CD4-positive, alpha-beta T cell treated with Interleukin-6 at 100 ng/mL for 8 hours (primary cell): Measurements from ENCODE around the gene FHOD1.
A peak's percentile ranks its signal among the peaks of the same experiment; 100 is the strongest.

Experiments used
- DNase-seq: peaks from one replicate; pipeline ENCODE4 v3.0.0-alpha.2; 2020; ENCODE audit warnings: mixed read lengths, low spot score

The FHOD1 gene

DNA sequence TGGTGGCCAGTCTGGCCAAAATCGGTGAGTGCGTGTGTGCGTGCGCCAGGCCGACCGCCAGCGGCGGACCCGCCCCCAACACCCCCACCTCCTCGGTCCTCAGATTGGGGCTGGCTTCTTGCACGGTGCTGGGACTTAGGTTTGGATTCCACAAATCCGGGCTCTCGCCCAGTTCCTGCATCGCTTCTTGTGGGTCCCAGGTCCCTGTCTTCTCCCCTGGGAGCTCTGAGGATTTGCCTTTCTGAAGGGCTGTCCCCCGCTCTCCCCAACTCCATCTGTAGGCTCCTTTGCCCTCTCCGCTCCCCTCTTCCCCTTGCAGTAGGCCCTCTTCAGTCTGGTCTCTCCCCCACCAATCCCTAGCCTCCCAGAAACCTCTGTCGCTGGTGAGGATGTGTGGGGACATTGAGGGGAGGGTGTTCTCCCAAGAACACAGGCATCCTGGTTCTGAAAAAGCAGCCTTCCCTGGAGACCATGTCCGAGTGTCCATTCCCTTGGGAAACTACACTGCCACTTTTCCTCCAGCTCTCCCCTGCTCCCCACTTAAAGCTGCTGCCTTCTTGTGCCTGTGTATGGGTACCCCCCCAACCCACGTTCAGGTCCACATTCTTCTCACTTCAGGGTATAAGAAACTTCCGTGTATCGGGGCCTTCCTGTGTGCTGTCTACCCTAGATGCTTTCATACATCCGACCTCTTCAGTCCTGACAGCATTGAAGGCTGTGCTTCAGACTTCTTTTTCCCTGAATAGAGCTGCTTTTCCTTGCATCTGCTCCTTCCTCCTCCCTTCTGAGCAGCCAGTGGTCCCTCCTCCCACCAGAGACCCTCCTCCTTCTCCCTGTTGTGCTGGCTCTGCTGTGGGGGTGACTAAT lies 2.1 kb upstream of the FHOD1 start:
- DNase-seq, result no peak

DNA sequence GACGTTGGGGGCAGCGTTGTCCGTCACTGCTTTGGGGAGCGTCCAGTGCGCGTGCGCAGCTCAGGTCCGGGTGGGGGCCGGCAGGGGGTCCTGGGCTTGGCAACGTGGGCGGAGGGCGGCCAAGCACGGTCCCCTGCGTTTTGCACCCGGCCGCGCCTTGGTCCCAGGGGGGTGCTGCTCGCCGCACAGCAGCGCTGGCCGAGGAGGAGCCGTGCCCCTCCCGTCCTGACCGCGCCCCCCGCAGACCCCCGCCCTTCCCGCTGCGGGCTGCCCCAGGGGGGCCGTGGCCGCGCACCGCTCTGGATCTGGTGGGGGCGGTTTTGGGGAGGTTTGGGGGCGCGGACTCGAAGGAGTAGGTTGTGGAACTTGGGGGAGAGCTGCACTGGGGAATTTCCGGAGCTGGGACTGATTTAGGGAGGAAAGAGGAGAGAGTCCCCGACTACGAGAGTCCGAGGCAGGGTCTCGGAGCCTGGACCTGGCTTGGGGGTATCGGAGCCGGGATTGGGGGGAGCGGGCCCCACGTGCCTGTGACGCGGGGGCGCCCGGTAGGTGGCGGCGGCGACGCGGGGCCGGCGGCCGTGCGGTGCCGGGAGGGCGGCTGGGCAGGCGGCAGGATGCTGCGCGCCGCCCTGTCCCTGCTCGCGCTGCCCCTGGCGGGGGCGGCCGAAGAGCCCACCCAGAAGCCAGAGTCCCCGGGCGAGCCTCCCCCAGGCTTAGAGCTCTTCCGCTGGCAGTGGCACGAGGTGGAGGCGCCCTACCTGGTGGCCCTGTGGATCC lies 1.3 kb upstream of the FHOD1 start, which contains the start of gene SLC9A5:
SLC9A5 (plus strand) TSS at position 579 of the 777 bp plus-strand sequence; CDS start at position 615, 36 bp downstream.
- DNase-seq, result no peak

DNA sequence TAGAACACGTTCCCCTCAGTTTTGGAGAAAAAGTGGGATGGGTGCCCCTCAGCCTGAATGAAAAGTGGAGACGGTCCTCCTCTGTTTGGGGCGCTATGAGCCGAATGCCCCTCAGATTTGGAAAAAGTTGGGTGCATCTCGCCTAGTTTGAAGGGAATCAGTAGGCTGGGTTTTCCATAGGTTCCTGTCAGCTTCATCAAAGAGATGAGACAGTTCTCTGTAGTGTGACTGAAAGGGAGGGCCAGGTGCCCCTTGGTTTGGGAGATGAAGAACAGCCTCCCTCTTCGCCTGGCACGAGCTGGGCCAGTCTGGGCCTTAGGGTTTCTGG lies 756 bp upstream of the FHOD1 start:
- no peak for DNase-seq

DNA sequence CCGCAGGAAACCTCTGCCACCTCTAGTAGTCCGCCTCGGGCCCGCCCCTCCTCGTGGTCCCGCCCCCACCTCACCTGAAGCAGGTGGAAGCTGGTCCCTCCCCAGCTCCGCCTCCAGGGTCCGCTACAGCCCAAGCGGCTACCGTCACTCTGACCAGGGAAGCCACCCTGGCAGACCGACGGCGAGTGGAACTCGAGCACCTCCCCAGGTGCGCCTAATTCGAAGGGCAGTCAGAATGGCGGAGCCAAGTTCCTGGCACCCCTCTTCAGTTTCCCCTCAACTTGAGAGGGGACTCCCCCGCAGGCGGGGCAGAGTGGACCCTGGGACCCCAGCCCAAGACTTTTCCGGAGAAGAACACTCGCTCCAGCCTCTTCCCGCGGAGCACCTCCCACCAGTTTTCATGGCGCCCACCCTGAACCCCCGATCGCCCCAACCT lies 507 bp downstream of the FHOD1 start:
- DNase-seq, result peak; percentile 42

DNA sequence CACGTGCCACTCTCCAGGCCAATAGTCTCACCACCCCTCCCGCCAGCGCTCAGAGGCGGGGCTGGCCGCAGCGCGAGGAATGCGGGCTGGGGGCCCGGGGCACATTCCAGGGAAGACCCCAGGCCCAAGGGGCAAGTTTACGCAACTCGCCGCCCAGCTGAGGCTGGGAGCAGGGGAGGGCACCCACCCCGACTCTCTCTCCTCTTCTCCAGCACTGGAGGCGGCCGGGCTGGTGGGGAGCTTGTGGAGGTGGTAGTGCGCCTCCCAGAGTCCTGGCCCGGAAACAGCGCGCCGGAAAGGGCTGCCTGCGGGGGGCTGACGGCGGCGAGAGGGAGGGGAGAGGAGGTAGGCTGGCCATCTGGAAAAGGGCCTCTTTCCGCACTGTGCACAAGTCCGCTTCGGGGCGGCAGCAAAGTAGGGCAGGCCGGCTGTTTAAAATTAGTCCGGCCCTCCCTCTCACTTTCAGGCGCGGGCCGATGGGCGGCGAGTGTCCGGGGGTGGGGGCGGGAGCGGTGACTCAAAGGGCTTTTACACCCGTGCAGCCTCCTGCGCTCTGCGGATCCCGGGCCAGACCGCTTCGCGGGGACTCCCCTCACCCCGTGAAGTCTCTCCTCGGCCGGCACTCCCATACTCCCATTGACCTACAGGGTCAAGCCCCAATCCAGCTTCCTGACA lies 1.1 kb downstream of the FHOD1 start:
- DNase-seq, result no peak

DNA sequence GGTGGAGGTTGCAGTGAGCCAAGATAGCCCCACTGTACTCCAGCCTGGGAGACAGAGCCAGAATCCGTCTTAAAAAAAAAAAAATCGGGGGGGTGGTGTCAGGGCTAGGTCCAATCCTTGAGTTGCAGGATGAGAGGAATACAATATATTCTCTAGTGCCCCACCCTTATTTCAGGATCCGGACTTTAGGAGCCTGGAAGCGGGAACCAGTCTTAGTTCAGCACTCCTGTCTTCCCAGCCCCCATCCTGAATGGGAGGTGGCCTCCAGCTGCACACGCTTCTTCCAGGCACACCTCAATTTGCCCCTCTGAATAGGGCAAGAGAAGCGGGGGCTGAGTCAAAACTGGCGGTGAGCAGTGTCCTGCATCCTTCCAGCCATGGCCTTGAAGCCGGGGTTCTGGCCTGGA lies 1.6 kb downstream of the FHOD1 start:
- no peak for DNase-seq

DNA sequence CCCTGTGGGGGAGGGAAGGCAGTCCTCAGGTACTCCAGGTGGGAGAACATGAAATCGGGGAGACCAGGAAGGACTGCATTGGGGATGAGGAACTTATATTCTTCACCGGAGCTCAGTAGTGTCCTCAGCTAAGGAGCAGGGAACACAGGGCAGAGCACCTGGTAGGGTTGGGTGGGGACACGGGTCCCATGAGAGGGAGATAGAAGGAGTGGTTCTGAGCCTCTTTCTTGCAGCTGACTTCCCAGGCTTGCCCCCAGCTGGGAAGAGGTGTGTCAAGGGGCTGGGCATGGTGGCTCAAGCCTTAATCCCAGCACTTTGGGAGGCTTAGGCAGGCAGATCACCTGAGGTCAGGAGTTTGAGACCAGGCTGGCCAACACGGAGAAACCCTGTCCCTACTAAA lies 2.1 kb downstream of the FHOD1 start:
- no peak for DNase-seq

DNA sequence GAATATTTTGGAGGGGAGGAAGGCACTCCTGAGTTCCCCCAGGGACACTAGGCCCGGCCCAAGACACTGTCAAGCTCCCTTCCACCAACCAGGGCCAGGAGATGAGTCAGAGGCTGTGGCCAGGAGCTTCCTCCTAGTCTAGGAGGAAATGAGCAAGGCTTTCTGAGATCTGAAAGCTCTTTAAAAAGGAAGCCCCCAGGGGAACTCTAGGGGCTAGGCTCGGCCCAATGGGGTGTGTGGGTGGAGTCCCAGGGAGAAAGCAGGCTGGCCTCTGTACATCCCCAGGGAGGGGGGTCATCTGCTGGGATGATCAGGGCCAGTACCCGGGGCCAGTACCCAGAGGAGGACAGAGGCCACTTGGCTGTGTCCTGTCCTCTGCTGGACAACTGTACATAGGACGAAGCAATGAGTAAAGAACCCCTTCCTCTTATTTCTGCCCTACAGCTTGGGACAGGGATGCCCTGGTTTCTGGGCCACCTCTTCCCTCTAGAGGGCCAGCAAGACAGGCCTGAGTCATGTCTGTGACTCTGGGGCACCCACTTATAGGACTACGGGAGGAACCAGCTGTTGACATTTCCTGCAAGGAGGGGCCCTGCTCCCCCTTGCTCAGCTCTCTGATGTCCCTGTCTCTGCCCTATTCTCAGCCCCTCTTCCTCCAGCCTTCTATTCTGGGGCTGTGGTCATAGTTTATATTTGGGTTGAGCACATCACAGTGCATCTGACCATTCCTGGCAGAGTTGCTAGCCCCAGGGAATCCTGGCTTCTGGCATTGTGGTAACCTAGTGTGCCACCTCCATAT lies 2.7 kb downstream of the FHOD1 start:
- peak; percentile 77 for DNase-seq

DNA sequence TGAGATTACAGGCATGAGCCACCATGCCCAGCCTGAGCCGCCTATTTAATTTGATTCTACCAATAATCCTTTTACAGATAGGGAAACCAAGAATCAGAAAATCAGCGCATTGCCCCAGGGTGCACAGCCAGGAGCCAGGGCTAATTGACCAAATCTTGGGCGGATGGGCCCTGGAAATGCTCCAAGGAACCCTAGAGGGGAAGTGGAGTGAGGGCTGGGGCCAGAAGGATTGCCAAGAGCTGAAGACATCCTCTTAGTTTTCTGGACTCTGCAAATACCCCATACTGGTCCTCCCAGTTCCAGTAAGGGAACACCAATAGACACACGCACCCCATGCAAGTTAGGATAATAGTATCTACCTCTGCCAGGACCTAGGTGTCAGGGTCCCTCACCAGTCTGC lies 3.8 kb downstream of the FHOD1 start:
- no peak for DNase-seq

DNA sequence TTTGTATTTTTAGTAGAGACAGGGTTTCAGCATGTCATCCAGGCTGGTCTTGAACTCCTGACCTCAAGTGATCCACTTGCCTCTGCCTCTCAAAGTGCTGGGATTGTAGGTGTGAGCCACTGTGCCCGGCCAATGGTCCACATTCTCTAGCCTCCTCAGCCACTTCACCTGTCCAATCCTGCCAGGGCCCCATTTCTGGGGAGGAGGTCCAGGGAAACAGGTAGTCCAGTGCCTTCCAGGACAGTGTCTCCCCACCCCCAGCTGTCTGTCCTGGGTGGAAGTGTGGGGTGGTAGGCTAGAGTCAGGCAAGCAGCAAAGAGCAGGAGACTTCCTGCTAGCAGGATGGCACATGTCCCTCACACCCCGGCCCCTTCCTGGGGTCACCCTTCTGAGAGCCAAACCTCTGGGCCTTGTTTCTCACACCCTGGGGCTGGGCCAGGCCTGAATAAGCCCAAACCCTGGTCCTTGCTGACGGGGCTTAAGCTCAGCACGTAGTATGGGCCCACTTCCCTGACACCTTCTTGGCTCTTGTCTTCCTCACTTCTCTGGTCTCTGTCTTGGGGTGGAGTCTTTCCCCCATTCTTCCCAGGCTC lies 5.0 kb downstream of the FHOD1 start:
- DNase-seq, result no peak

DNA sequence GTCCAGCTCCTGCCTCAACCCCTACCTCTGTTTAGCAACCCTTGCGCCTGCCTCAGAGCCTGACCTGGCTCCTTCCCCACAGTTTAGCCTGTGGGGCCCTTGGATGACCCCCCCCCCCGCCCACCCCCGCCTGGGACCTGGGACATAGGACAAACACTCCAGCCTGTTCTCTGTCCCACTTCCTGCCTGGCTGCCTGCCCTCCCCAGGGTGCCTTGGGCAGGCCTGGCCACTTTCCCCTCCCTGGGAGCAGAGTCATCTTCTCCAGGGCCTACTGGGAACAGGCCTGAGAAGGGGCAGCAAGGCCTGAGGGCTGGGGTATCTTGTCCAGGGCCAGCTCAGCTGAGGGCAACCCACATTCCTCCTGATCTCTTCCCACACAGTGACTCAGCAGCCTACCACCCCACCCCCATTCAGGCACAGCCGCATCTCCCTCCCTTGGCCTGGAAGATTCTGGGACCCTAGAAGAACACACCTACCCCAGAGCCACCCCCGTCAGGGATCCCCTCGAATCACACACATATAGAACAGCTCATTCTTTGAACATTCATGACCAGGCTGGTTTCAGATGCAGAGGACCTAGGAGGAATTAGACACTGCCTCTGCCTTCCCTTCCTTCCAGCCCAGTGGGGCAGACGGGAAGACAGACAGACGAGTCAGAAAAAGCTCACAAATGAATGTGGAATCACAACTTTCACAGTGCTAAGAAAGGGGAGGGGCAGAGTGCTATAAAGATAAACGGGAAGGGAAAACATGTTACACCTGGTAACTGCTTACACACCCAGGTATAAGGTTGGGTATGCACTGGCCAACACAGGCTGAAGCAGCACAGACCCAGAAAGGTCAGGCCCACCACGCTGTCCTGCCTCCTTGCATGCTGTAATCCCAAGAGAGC lies 6.0 kb downstream of the FHOD1 start:
- DNase-seq, result no peak

DNA sequence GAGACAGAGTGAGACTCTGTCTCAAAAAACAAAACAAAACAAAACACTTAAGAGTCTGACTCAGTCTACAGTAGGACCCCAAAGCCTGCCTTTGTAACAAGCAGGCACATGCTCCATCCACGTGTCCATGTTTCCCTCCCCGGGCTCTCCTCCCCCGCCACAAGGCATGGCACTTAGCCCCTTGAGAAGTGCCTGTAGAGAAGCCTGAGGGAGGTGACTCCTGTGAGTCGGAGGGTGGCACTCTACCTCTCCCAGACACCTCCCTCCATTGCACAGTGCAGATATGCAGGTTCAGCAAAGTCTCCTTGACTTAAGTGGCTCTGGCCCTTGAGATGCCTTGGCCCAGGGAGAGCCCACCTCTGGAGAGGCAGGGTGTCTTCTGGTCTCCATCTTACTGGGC lies 6.8 kb downstream of the FHOD1 start:
- DNase-seq, result no peak

DNA sequence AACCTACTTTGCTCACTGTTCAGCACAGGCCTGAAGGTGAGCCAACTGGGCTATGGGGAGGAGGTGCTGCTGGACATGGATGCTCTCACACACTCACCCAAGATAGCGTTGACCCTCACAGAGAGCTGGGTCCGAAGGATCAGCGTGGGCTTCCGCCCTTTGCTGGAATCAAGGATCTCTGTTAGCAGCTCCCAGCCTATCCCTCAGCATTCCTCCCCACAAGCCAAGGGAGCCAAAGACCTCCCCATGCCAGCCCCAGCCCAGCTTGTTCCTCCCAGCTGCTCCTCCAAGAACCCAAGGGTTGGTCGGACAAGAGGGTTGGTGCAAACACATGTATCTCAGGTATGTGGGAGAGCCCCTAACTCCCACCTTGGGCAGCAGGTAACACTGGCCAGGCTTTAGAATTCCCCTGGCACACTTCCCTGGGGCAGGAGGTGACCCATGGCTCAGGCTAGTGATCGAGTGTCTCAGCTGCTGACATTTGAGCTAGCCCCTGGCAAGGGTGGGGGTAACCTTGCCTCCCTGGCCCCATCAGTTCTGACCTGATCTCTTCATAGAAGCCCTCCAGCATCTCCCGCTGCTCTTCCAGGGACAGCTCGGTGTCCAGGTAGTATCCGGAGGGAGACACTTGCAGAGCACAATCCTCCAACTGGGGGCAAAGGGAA lies 8.3 kb downstream of the FHOD1 start:
- no peak for DNase-seq

DNA sequence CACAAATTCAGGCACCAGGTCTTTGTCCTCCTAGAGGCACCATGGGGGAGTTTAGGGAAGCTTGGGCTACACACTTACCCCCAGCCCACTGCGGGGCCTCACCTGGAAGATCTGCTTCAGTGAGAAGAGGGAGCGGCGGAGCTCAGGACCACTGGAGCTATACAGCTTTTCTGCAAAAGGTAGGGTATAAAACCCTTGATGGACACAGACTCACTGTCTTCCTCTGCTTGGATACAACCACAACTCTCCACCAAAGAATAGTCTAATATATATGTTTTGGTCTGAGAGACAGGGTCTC lies 9.1 kb downstream of the FHOD1 start:
- DNase-seq, result no peak

DNA sequence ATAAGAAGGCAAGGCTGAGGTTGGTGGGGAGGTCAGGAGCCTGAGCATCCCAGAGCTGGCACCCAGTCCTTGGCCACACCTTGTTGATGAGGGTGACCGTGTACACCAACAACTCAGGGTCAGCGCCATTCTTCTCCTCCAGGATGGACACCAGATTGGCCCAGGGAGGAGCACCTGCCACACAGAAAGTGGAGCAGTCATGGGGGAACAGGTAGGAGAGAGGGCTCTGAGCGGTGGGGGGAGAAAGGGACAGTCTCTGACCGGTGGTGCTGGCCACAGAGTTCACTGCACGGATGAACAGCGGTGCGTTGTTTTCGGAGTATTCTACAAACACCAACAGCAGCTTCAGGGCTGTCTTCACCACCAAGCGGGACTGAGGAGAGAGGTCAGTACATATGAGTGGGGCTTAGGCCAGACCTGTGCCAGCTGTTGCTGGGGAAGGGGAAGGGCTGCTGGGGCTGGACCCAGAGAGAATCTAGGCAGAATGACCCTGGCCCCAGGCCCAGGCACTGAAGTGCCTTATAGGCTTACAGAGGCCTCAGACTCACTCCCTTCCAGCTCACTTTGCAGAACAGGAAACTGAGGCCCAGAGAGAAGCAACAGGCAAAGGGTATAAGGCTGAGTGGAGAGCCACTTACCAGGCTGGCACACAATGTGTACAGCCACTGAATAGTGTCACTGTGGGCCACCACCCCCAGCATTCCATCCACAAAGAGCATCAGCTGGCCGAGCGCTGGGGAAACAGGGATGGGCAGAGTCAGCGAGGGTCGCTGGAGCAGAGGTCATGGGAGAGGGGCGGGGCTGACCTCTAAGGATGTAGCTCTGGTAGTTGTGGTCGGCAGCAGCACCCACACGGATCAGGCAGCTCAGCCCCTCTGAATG lies 9.6 kb downstream of the FHOD1 start:
- DNase-seq, result no peak

DNA sequence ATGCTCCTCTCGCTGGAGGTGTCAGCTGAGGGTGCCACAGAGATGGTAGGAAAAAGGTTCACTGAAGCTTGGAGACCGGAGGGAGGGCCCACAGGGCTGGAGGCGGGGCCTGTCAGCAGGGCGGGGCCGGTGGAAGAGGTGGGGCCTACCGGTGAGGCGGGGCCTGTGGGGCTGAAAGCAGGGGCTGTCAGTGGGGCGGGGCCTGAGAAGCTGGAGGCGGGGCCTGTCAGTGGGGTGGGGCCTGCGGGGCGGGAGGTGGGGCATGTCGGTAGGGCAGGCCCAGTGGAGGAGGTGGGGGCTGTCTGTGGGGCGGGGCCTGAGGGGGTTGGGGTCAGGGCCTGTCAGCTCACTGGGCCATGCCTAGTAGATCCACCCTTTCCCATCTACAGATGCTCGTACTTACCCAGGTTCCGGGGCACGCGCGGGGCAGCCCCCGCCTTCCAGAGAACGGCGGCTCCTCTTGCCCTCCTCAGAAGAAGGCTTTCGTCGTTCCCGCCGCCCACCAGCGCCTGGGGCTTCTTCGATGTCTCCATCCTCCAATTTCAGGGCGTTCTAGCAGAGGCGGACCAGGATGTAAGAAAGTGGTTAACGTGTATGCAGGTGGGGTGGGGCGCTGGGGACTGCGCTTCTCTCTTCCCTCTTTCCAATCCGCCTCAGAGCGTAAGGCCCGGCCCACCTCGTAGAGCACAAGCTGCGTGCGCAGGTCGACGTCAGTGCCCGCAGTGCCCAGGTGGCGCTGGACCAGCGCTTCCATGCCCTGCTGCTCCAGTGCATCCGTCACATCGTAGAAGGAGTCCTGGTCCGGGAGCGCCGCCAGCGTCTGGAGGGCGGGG lies 10.5 kb downstream of the FHOD1 start:
- peak; percentile 47 for DNase-seq

DNA sequence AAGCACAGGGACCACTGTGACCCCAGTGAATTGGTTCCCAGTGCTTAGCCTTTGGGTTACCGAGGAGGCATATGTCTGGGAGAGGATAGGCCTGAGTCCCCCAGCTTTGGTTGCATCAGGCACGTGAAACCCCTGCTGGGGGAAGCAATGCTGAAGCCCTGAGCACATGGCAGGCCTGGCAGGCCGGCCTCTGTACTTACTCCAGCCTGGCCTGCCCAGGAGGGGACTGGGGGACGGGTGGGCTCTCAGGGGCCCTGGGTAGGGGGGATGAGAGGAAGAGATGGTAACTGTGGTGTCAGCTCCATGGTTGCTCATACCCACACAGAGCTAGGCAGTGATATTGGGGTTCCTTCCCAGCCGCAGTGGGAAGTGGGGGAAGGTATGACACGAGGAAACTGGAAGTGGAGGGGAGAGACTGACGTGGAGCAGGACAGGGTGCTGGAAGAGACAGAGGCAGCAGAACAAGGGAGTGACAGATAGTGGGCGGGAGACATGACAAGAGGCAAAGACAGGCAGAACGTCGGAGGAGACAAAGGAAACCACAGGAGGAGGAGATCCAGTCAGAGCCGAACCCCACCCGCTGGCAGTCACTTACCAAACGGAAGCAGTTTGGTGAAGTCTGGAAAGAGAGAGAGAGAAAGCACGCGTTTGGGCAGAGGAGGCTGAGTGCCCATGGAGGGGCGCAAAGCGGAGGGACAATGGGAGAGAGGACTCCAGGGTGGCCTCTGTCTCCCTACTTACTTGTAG lies 11.3 kb downstream of the FHOD1 start:
- peak; percentile 61 for DNase-seq
